H1 (cell line): ENCODE measurements around the gene SLC13A5. TPM values are rescaled to one million over a fixed set of nuclear protein-coding genes. Genes with fewer than 3 reads are reported as not detected.
"Not testable (repeated sequence)": the region's sequence is repeated elsewhere in the genome, so short reads cannot be mapped to it uniquely, and the experiment has no call there.

Experiments used
- CTCF ChIA-PET: fragments of 300-600 bp; sonication (Branson Sonifier 250); formaldehyde crosslinking; loops from one replicate; lab custom pipeline; 2021; ENCODE audit not compliant: partially characterized antibody; lab: Charles Lee
- POLR2A ChIA-PET: fragments of 300-600 bp; sonication (Branson Sonifier 250); formaldehyde crosslinking; loops from one replicate; lab custom pipeline; 2021; ENCODE audit warnings: inconsistent platforms; ENCODE audit not compliant: partially characterized antibody; lab: Charles Lee
- DNase-seq, 2 experiments: peaks; one replicate each; pipeline versions ENCODE4 v3.0.0 to v3.0.0-alpha.2; 2010 to 2022; ENCODE audit warnings: low spot score in 2 of 2, low read depth in 1 of 2, mixed read lengths in 1 of 2
- FAIRE-seq: peaks from 2 replicates; lab custom pipeline; 2011; peaks lifted over from hg19 to GRCh38; lab: Jason Lieb, UNC
- H2AFZ ChIP-seq: 2 replicates; pipeline ENCODE4 v1.8.1; 2012; ENCODE audit warnings: low read length, inconsistent platforms
- H2AK5ac ChIP-seq: 2 replicates; pipeline ENCODE4 v1.6.1; 2013; ENCODE audit warnings: low read depth, low read length
- H2BK120ac ChIP-seq: replicated peaks from 2 replicates; pipeline ENCODE3; 2013; ENCODE audit warnings: low read depth, low read length, inconsistent platforms
- H2BK12ac ChIP-seq: 2 replicates; pipeline ENCODE4 v1.6.1; 2013; ENCODE audit warnings: low read depth, low read length
- H2BK15ac ChIP-seq: 2 replicates; pipeline ENCODE4 v1.6.1; 2013; ENCODE audit warnings: low read length
- H2BK20ac ChIP-seq: 2 replicates; pipeline ENCODE4 v1.6.1; 2013; ENCODE audit warnings: low read length
- H2BK5ac ChIP-seq: 2 replicates; pipeline ENCODE4 v1.6.1; 2013; ENCODE audit warnings: low read depth, low read length
- H3K14ac ChIP-seq: 2 replicates; pipeline ENCODE4 v1.6.1; 2013; ENCODE audit warnings: inconsistent platforms; ENCODE audit not compliant: insufficient read length
- H3K18ac ChIP-seq: 2 replicates; pipeline ENCODE4 v1.6.1; 2013; ENCODE audit warnings: low read length; ENCODE audit errors: extremely low read depth
- H3K23ac ChIP-seq: 2 replicates; pipeline ENCODE4 v1.6.1; 2013; ENCODE audit warnings: inconsistent platforms; ENCODE audit not compliant: insufficient read length
- H3K23me2 ChIP-seq: 2 replicates; pipeline ENCODE4 v1.6.1; 2013; ENCODE audit warnings: low read depth, low read length
- H3K27ac ChIP-seq: 2 replicates; pipeline ENCODE4 v1.6.1; 2011; ENCODE audit warnings: low read depth, low read length, inconsistent platforms
- H3K27me3 ChIP-seq, 4 experiments: replicated peaks in 1 of 4; 1 replicate in 1 of 4; 2 replicates in 3 of 4; pipeline versions ENCODE4 v1.6.1 to v1.8.1; 2011 to 2013; ENCODE audit warnings: low read length in 3 of 4, mild to moderate bottlenecking in 3 of 4, inconsistent platforms in 2 of 4, mixed read lengths in 2 of 4, moderate library complexity in 1 of 4; ENCODE audit not compliant: control insufficient read depth in 3 of 4, insufficient read depth in 3 of 4; ENCODE audit errors: extremely low read depth in 1 of 4
- H3K36me3 ChIP-seq, 4 experiments: 2 replicates each; pipeline versions ENCODE4 v1.6.1 to v1.8.1; 2011 to 2013; ENCODE audit warnings: mild to moderate bottlenecking in 4 of 4, low read length in 3 of 4, moderate library complexity in 2 of 4, control low read depth in 1 of 4, inconsistent platforms in 1 of 4; ENCODE audit not compliant: insufficient read depth in 4 of 4, control insufficient read depth in 2 of 4
- H3K4ac ChIP-seq: replicated peaks from 2 replicates; pipeline ENCODE3; 2013; ENCODE audit warnings: low read length, low read depth, mixed read lengths, inconsistent platforms; ENCODE audit not compliant: insufficient read length
- H3K4me1 ChIP-seq, 4 experiments: replicated peaks in 1 of 4; 1 replicate in 1 of 4; 2 replicates in 3 of 4; pipeline versions ENCODE4 v1.6.1 to v1.8.1; 2011 to 2013; ENCODE audit warnings: low read length in 3 of 4, inconsistent platforms in 2 of 4, mixed read lengths in 1 of 4; ENCODE audit not compliant: insufficient read depth in 4 of 4, control insufficient read depth in 3 of 4
- H3K4me2 ChIP-seq, 2 experiments: 2 replicates each; pipeline versions ENCODE4 v1.6.1 to v1.8.1; 2011 to 2013; ENCODE audit warnings: low read depth in 2 of 2, low read length in 2 of 2, control low read depth in 1 of 2, inconsistent platforms in 1 of 2, mild to moderate bottlenecking in 1 of 2; ENCODE audit not compliant: insufficient read depth in 1 of 2
- H3K4me3 ChIP-seq, 4 experiments: fragments of 200-600, 300-600 bp in 1 of 4; sonication (generic), shearing (Covaris generic), sonication (Bioruptor Twin) in 1 of 4; 2 replicates each; pipeline versions ENCODE4 v1.5.1 to v1.8.1; 2011 to 2016; ENCODE audit warnings: low read length in 4 of 4, low read depth in 3 of 4, control low read depth in 2 of 4, inconsistent platforms in 2 of 4, mild to moderate bottlenecking in 2 of 4, mixed read lengths in 1 of 4, moderate library complexity in 1 of 4; ENCODE audit not compliant: insufficient read depth in 2 of 4; ENCODE audit errors: extremely low read depth in 1 of 4
- H3K56ac ChIP-seq: replicated peaks from 2 replicates; pipeline ENCODE3; 2013; ENCODE audit warnings: low read depth, mild to moderate bottlenecking, mixed read lengths, low read length, inconsistent platforms; ENCODE audit not compliant: insufficient read length
- H3K79me1 ChIP-seq: 2 replicates; pipeline ENCODE4 v1.6.1; 2013; ENCODE audit warnings: low read depth, low read length, control low read depth
- H3K79me2 ChIP-seq, 2 experiments: 2 replicates each; pipeline versions ENCODE4 v1.6.1 to v1.8.1; 2012 to 2013; ENCODE audit warnings: low read length in 2 of 2, mild to moderate bottlenecking in 2 of 2, inconsistent platforms in 1 of 2; ENCODE audit not compliant: insufficient read depth in 2 of 2, control insufficient read depth in 1 of 2
- H3K9ac ChIP-seq, 4 experiments: replicated peaks in 1 of 4; 1 replicate in 1 of 4; 2 replicates in 3 of 4; pipeline versions ENCODE4 v1.6.1 to v1.8.1; 2011 to 2013; ENCODE audit warnings: low read depth in 3 of 4, low read length in 3 of 4, control low read depth in 2 of 4, mild to moderate bottlenecking in 2 of 4, moderate library complexity in 2 of 4, inconsistent platforms in 1 of 4; ENCODE audit errors: extremely low read depth in 1 of 4
- H3K9me3 ChIP-seq, 2 experiments: 2 replicates each; pipeline versions ENCODE4 v1.6.1 to v1.8.1; 2012 to 2013; ENCODE audit warnings: mild to moderate bottlenecking in 2 of 2, moderate library complexity in 2 of 2, control low read depth in 1 of 2, inconsistent platforms in 1 of 2, low read depth in 1 of 2, low read length in 1 of 2, mixed read lengths in 1 of 2; ENCODE audit not compliant: insufficient read depth in 2 of 2
- H4K20me1 ChIP-seq, 2 experiments: replicated peaks in 1 of 2; 2 replicates each; pipeline versions ENCODE3 to v1.8.1; 2011 to 2013; ENCODE audit warnings: inconsistent platforms in 2 of 2, low read length in 2 of 2, mild to moderate bottlenecking in 1 of 2; ENCODE audit not compliant: insufficient read depth in 2 of 2, control insufficient read depth in 1 of 2
- H4K5ac ChIP-seq: 2 replicates; pipeline ENCODE4 v1.6.1; 2013; ENCODE audit warnings: low read length, low read depth, mixed read lengths, inconsistent platforms; ENCODE audit not compliant: insufficient read length
- H4K8ac ChIP-seq: 2 replicates; pipeline ENCODE4 v1.8.0; 2013; ENCODE audit warnings: mild to moderate bottlenecking, moderate library complexity, low read length, inconsistent platforms; ENCODE audit not compliant: insufficient read depth; ENCODE audit errors: extremely low read depth
- H4K91ac ChIP-seq: replicated peaks from 2 replicates; pipeline ENCODE3; 2013; ENCODE audit warnings: low read length, mixed read lengths, inconsistent platforms; ENCODE audit not compliant: insufficient read length
- WGBS, 2 experiments: shearing (Covaris generic) in 1 of 2; methylation state at CpG; one replicate each; pipeline versions ENCODE4 v1.1.6 to v1.1.7; 2013 to 2015; ENCODE audit warnings: low lambda C conversion rate in 2 of 2, mixed read lengths in 2 of 2, inconsistent platforms in 1 of 2, low coverage in 1 of 2, missing lambda C conversion rate in 1 of 2; ENCODE audit not compliant: insufficient replicate concordance in 2 of 2, insufficient coverage in 1 of 2, insufficient read length in 1 of 2; ENCODE audit errors: extremely low coverage in 1 of 2, missing lambda C conversion rate in 1 of 2; 5-methylcytosine and 5-hydroxymethylcytosine counted together
- polyA plus RNA-seq, 7 experiments: library from polyadenylated mRNA; depleted of rRNA in 3 of 7; stranded (reverse) in 5 of 7; unstranded in 2 of 7; fragments of >200 nt in 5 of 7; fragments of 200-250 nt in 2 of 7; gene quantifications; 1 replicate in 5 of 7; 2 replicates in 1 of 7; 4 replicates in 1 of 7; pipeline versions ENCODE4 v1.2.1 to v1.2.3, GENCODE V29; 2011 to 2013; ENCODE audit warnings: missing spikeins in 2 of 7, mixed read lengths in 2 of 7
- total RNA-seq: library from RNA; stranded (reverse); fragmentation: NEBNext Ultra II Directional; extraction: Animal tissue kit (Norgen Biotek cat#: 25700); gene quantifications from 2 replicates; pipeline ENCODE4 v1.2.1, GENCODE V29; 2021
- TF ChIP-seq, protein P1 (sequence below), 3 experiments: IDR thresholded peaks; 1 replicate in 2 of 3; 2 replicates in 1 of 3; pipeline versions ENCODE4 v1.5.1 to v1.6.1; 2011; ENCODE audit warnings: low read length in 3 of 3, mild to moderate bottlenecking in 3 of 3, inconsistent platforms in 2 of 3, low read depth in 1 of 3, moderate library complexity in 1 of 3; ENCODE audit not compliant: insufficient read depth in 1 of 3; ENCODE audit errors: control extremely low read depth in 1 of 3

SLC13A5 gene
- total and polyA plus RNA-seq, 2 of the 8 experiments (the other 6 are each of a cell fraction or from before 2014, with no cell fraction given): 2.1 to 2.6 TPM

DNA sequence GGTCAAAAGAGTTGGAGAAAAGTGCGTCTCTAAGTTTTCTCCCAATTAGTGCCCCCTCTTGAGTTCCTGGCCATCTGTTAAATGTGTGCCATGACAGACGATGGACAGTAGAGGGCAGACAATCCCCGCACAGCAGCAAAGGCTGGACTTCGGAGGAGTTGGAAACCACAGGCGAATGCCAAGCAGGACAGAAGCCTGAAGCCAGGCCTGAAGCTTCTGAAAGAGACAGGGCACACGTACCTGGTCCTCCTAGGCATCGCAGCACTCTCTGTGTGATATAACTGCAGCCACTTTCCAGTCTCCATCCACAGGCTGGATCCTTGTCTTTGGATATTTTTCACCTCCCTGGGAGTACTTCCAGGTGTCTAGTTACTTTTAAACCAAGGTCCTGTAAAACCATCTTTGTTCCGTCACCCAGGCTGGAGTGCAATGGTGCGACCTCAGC lies 47.1 kb downstream of the SLC13A5 start (continued):
- TF ChIP-seq, protein P1, sequence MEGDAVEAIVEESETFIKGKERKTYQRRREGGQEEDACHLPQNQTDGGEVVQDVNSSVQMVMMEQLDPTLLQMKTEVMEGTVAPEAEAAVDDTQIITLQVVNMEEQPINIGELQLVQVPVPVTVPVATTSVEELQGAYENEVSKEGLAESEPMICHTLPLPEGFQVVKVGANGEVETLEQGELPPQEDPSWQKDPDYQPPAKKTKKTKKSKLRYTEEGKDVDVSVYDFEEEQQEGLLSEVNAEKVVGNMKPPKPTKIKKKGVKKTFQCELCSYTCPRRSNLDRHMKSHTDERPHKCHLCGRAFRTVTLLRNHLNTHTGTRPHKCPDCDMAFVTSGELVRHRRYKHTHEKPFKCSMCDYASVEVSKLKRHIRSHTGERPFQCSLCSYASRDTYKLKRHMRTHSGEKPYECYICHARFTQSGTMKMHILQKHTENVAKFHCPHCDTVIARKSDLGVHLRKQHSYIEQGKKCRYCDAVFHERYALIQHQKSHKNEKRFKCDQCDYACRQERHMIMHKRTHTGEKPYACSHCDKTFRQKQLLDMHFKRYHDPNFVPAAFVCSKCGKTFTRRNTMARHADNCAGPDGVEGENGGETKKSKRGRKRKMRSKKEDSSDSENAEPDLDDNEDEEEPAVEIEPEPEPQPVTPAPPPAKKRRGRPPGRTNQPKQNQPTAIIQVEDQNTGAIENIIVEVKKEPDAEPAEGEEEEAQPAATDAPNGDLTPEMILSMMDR (IDR thresholded peaks at IDR 0.05; ENCODE audit: control extremely low read depth in 1 of 3, insufficient read depth in 1 of 3, low read depth in 1 of 3, low read length in 3 of 3): peak; percentile 85 to 97 (median 97)

DNA sequence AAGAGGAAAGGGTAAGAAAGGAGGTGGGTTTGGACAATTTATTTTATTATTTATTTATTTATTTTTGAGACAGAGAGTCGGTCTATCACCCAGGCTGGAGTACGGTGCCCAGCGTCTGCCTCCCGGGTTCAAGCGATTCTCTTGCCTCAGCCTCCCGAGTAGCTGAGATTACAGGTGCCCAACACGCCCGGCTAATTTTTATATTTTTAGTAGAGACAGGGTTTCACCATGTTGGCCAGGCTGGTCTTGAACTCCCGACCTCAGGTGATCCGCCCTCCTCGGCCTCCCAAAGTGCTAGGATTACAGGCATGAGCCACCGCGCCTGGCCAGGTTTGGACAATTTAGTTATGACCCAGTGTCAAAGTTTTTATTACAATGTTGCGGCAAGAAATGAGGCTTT lies 50.0 kb downstream of the SLC13A5 start:
- H3K79me1 ChIP-seq, H3K9me3 ChIP-seq, H3K4me2 ChIP-seq, H2AK5ac ChIP-seq, DNase-seq, H3K27me3 ChIP-seq, H3K14ac ChIP-seq, H2BK20ac ChIP-seq, H2AFZ ChIP-seq, H3K23ac ChIP-seq, H3K79me2 ChIP-seq, FAIRE-seq, H3K56ac ChIP-seq, H3K18ac ChIP-seq, H2BK120ac ChIP-seq, H2BK5ac ChIP-seq, H4K5ac ChIP-seq, H2BK12ac ChIP-seq, H3K4me1 ChIP-seq, H2BK15ac ChIP-seq, H4K8ac ChIP-seq, H3K27ac ChIP-seq, POLR2A ChIA-PET, H3K23me2 ChIP-seq, H3K36me3 ChIP-seq, H4K20me1 ChIP-seq, H4K91ac ChIP-seq, H3K9ac ChIP-seq, H3K4me3 ChIP-seq, H3K4ac ChIP-seq: not testable (repeated sequence)
- 93% methylated on average over 14 of the region's 14 CpGs; no CpG with 5 or more reads in 1 of the 2 experiments for WGBS, 2 experiments
- CTCF ChIA-PET: interaction anchor here (1.1 to 1.8 kb wide), 2 partner anchors 252 to 339 kb away, joined by 4 read pairs; no protein-coding TSS in a partner anchor
